GM20000 (cell line): Measurements from ENCODE around the gene TNIK.
A peak's percentile ranks its signal among the peaks of the same experiment; 100 is the strongest.
"Not testable (repeated sequence)": the region's sequence is repeated elsewhere in the genome, so short reads cannot be mapped to it uniquely, and the experiment has no call there.

ENCODE experiments used
- DNase-seq: peaks from one replicate; pipeline ENCODE4 v3.0.0; 2012; ENCODE audit warnings: low spot score
- TF ChIP-seq, protein P1 (sequence below): IDR thresholded peaks from 2 replicates; pipeline ENCODE4 v1.5.1; 2012; ENCODE audit warnings: mild to moderate bottlenecking, control low read depth; ENCODE audit errors: extremely low read depth, missing control alignments

TNIK gene

DNA sequence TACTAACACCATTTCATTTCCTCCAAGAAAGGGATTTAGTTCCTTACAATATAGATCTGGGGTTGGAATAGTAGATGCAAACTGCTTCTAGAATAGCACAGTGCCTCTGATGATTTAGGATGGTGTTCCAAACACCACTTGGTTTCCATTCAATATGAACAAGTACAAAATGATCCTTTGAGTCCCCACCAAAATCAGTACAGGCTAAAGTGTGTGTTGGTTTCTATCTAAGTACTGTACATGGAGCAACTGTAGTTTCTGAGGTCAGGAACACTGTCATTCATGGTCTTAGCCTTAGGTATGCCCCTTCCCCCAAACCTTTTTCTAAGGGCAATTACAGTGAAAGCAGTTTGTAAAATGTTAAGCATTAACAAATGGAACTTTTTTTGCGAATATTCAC, 162.3 kb downstream of the TNIK start:
- no peak for DNase-seq
- TF ChIP-seq, protein P1, sequence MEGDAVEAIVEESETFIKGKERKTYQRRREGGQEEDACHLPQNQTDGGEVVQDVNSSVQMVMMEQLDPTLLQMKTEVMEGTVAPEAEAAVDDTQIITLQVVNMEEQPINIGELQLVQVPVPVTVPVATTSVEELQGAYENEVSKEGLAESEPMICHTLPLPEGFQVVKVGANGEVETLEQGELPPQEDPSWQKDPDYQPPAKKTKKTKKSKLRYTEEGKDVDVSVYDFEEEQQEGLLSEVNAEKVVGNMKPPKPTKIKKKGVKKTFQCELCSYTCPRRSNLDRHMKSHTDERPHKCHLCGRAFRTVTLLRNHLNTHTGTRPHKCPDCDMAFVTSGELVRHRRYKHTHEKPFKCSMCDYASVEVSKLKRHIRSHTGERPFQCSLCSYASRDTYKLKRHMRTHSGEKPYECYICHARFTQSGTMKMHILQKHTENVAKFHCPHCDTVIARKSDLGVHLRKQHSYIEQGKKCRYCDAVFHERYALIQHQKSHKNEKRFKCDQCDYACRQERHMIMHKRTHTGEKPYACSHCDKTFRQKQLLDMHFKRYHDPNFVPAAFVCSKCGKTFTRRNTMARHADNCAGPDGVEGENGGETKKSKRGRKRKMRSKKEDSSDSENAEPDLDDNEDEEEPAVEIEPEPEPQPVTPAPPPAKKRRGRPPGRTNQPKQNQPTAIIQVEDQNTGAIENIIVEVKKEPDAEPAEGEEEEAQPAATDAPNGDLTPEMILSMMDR = no peak

DNA sequence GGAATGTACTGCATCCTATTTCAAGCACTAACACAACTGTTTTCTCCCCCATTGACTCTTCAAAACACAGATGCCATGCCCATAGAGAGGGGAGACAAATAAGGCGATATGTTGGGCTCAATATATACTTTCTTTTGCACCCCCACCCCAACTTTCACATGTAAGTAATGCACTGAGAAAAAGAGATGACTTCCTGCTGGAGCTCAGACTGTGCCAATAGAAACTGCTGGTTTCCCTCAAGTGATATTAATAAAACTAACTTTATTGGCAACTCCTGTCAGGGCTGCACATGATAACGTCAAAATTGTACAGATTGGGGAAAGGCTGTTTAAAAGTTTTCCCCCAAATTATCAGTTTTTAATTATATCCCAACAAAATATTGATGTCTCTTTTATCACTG, 163.0 kb downstream of the TNIK start:
- no peak for DNase-seq
- TF ChIP-seq, protein P1 = no peak

DNA sequence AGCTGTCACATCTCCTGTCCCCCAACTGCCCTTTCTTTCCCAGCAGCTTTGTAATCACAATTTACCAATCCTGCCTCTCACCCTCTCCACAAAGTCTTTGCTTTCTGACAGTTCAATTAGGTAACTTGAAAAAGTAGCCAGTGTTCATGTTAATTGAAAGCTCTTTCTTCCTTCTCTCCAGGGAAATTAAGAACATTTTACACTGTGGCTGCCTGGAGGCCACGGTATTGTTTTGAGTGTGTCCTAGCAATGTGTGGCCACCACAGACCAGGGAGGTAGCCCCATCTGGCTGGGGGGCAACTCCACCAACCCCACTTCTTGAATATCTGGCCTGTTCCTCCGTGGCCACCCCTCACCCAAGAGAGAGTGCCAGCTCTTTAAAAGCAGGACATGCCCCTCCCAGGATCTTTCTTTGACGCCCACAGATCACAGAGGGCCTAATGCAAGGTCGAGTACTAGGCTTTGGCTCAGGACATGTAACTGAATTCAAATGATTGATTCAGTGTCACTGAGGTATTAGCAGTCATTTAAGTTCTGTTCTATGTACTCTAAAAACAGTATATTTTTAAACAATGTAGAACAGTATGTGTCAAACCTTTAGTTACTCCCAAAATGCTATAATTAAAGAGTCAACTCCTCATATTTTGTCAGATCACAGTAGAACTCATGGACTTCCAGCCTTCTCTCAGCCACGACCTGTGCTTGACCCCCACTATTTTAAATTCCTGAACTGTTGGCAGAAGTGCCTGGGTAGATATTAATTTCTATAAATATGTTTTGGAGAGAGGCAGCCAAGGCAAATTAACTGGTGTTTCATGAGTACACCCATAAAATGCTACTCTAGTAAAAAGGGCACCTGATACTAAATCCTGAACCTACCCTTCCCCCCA, 164.5 kb downstream of the TNIK start:
- TF ChIP-seq, protein P1 = no peak

DNA sequence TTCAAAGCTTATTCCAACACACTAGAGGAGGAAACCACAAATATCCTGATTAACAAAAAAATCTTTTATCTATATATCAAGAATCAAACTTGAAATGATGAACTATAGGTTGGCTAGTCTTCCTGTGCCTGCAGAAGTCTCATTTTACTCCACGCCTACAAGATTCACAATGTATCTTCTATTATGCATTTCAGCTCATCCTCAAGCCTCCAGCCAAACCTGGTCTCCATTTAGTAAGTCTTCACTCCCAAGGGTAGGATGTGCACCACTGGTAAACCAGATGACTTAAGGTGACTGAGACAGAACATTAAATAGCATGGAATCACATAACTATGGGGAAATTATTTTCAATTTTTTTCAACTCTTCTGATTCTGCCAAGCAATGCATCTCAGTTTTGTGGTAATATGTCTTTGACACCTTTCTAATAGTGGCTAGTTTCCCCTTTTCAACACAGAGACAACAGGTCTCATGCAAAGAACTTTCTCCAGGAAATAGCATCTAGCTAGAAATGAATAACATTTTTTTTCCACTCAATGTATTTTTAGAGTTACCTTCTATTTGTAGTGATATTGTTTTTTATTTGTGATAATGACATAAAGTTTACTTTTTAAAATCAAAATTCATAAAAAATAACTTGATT, 166.9 kb downstream of the TNIK start:
- TF ChIP-seq, protein P1 = no peak
- DNase-seq = peak; percentile 12

More for the DNA sequence above, 164.5 kb downstream of the TNIK start:
- no peak for DNase-seq

DNA sequence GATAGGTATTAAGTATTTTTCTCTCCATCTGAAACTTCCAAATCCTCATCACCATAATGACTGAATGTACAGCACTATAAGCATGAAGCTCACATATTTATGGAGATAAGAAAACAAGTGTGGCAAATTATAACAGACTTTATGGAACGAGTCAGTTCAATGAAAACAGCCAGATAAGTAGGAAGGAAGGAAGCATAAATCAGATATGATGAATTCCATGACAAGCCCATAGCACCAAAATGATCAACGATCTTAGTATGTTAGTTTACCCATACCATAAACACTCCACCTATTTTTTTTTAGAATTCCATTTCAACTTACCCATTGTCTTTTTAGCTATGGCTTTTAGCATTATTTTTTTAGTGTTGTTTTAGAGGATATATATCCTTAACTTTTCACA, 169.5 kb downstream of the TNIK start:
- TF ChIP-seq, protein P1 = no peak
- no peak for DNase-seq

DNA sequence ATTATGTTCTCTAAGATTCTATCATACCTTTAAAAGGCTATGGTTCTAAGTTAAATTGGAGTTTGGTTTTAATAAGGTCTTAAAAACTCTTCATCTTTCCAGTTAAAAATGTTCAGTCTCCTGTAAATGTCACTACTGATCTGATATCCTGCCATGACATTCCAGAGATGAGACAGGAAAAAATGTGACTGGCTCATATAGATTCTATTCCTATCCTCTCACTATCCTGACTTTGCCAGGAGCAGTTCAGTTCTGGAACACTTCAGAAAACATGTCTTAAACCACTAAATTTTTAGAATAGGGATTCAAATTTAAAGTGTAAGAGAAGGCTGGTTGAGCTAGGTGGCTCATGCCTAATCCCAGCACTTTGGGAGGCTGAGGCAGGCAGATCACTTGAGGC, 170.9 kb downstream of the TNIK start:
- DNase-seq = no peak

DNA sequence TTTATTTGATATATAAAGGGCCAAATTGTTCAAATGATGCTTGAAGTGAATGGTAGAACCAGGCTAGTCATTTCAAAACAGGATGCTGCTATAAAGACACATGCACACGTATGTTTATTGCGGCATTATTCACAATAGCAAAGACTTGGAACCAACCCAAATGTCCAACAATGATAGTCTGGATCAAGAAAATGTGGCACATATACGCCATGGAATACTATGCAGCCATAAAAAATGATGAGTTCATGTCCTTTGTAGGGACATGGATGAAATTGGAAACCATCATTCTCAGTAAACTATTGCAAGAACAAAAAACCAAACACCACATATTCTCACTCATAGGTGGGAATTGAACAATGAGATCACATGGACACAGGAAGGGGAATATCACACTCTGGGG, 172.4 kb downstream of the TNIK start:
- not testable (repeated sequence) for DNase-seq

More for the DNA sequence above, 170.9 kb downstream of the TNIK start:
- TF ChIP-seq, protein P1 = no peak
